ENCODE results near the gene PPP1R7.
"Not testable (repeated sequence)": the region's sequence is repeated elsewhere in the genome, so short reads cannot be mapped to it uniquely, and the experiment has no call there.

The PPP1R7 gene

GRCh38 chr2:241177526-241178334 is 27.5 kb downstream of the PPP1R7 start:
- no peak for DNase-seq

GRCh38 chr2:241178961-241179360 is 28.7 kb downstream of the PPP1R7 start:
- no peak for DNase-seq

GRCh38 chr2:241179899-241180298 is 29.6 kb downstream of the PPP1R7 start:
- DNase-seq = no peak

GRCh38 chr2:241180495-241180894 is 30.2 kb downstream of the PPP1R7 start:
- DNase-seq = no peak

GRCh38 chr2:241182126-241182525 is 31.9 kb downstream of the PPP1R7 start:
- no peak for DNase-seq

- DNase-seq = no peak
These were observed 32.4 kb downstream of the PPP1R7 start for GRCh38 chr2:241182531-241183133.

GRCh38 chr2:241183221-241183620 is 33.0 kb downstream of the PPP1R7 start:
- no peak for DNase-seq

- DNase-seq = no peak
These were observed 34.6 kb downstream of the PPP1R7 start for GRCh38 chr2:241184901-241185300.

GRCh38 chr2:241185961-241186360 is 35.7 kb downstream of the PPP1R7 start:
- no peak for DNase-seq

GRCh38 chr2:241187101-241187917 is 37.0 kb downstream of the PPP1R7 start:
- DNase-seq = no peak

GRCh38 chr2:241187918-241188234 is 37.6 kb downstream of the PPP1R7 start:
- no peak for DNase-seq

- no peak for DNase-seq
These were observed 38.3 kb downstream of the PPP1R7 start, which contains the start of gene ANO7 for GRCh38 chr2:241188361-241189092. ANO7 (plus strand) TSS chr2:241188677; CDS start chr2:241190064, 1,387 bp downstream.

- DNase-seq = no peak
These were observed 39.0 kb downstream of the PPP1R7 start for GRCh38 chr2:241189093-241189855.

GRCh38 chr2:241189856-241190201 is 39.6 kb downstream of the PPP1R7 start:
- DNase-seq = no peak

- no peak for DNase-seq
These were observed 40.2 kb downstream of the PPP1R7 start for GRCh38 chr2:241190291-241190981.

- DNase-seq = no peak
These were observed 40.8 kb downstream of the PPP1R7 start for GRCh38 chr2:241191081-241191480.

GRCh38 chr2:241193271-241193670 is 43.0 kb downstream of the PPP1R7 start:
- no peak for DNase-seq

- no peak for DNase-seq
These were observed 44.5 kb downstream of the PPP1R7 start for GRCh38 chr2:241194811-241195210.

GRCh38 chr2:241195506-241196130 is 45.4 kb downstream of the PPP1R7 start:
- no peak for DNase-seq

GRCh38 chr2:241197246-241197645 is 47.0 kb downstream of the PPP1R7 start:
- DNase-seq = not testable (repeated sequence)

- no peak for DNase-seq
These were observed 47.7 kb downstream of the PPP1R7 start for GRCh38 chr2:241197947-241198346.

Measured in activated gamma-delta T cell treated with Interleukin-2 at 50 U/mL for 16 hours (primary cell).